Stimulated activated CD4-positive, alpha-beta T cell treated with anti-CD3 and anti-CD28 coated beads, Interleukin-12 subunit alpha, Interleukin-12 subunit beta, amount 100 ng/mL, for 48 hours (primary cell): ENCODE measurements around the gene AXDND1.
A peak's percentile ranks its signal among the peaks of the same experiment; 100 is the strongest.

Experiments used
- DNase-seq, 3 donors: peaks; one replicate each; pipeline ENCODE4 v3.0.0-alpha.2; 2020; ENCODE audit warnings: low read depth in 2 of 3, low spot score in 1 of 3

Gene AXDND1, protein sequence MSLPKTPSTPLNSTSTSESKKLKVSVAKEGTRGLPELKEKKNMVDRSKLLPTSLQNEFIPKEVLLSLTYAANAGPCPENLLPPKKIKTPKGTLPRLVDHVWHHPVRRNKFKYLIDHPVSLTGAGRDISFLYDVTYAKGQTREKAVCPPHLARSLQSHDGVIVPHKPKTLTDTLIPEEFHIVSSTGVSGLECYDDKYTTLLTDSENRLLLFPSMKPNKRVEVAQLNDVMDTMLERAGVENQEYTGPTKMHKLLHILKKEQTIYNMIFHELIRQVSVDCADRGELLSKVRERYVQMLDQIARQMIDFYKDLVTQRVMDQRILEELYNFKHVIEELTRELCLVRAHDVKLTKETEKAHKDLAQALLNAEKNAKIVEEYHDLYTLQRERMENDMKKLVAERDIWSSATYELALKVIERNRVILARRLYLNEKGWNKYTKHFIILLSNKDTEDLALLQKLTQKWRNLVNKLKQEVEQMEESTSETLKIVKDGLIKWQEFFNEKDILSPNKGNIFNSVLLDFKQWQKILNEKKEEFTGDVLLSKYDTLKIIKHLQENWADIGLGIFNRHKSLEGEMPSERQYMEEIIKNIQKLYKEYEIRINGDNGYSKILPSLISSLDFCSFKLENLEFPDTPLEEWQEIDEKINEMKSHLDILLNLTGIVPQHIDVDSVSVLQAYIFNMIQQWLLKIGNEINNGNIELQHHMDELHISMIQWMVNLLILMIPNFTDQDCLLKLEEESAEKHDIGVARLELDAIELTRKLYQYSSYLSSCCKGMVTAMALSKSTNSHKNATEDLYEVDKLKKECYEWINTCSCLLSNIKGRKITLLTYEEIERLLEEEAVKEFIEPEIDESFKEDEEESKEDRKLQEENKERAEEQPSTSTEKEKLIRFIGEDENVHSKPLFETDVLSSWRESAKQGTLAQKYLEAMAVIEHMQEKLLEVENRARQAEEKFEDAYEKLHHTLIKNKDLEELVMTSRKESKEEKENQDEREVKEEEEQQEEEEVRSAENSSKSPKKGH

GRCh38 chr1:179365342-179366092, at the start of gene AXDND1:
Gene AXDND1, plus strand, starts transcription at chr1:179365971. Its CDS starts 539 bp downstream, at chr1:179366510.
- peak; percentile 77 to 80 (median 78) for DNase-seq

DNA sequence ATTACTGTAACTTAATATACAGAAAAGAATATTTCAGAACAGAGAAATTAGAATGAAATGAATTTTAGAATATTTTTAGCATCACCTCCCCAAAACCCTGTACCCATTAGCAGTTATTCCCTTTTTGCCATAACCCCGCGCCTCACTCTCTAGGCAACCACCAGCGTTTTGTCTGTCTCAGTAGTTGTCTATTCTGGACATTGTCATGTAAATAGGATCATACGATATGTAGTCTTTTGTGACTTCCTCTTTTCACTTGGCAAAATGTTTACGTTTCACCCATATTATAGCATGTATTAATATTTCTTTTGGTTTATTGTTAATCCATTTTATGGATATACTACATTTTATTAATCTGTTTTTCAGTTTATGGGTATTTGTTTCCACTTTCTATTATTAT, 47.3 kb upstream of the AXDND1 start:
- no peak for DNase-seq

DNA sequence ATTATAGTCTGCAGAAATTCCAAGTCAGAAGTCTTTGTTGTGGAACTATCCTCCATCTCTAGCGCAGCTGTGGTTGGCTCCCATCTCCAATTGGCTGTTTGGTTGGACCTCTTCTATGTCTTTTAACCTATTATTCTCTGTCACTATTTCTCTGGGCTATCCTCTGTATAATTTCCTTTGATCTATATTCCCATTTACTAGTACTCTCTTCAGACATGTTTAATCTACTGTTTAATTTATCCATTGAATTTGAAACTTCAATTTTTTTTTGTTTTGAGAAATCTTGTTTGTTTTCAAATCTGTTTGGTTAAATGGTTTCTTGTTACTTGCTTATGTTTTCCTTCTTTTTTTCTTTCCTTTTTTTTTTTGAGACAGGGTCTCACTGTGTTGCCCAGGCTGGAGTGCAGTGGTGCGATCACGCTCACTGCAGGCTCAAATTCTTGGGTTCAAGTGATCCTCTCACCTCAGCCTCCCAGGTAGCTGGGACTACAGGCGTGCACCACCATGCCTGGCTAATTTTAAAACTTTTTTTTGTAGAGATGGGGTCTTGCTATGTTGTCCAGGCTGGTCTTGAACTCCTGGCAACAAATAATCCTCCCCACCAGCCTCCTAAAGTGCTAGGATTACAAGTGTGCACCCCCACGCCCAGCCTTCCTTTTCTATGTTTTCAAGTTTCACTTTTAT, 44.1 kb upstream of the AXDND1 start:
- DNase-seq = no peak

- DNase-seq = no peak
These were observed 43.2 kb upstream of the AXDND1 start for GRCh38 chr1:179322557-179322956.

GRCh38 chr1:179323436-179323835, 42.3 kb upstream of the AXDND1 start:
- DNase-seq = no peak

GRCh38 chr1:179325836-179326235, 39.9 kb upstream of the AXDND1 start:
- no peak for DNase-seq

GRCh38 chr1:179326746-179327145, 39.0 kb upstream of the AXDND1 start:
- DNase-seq = no peak

DNA sequence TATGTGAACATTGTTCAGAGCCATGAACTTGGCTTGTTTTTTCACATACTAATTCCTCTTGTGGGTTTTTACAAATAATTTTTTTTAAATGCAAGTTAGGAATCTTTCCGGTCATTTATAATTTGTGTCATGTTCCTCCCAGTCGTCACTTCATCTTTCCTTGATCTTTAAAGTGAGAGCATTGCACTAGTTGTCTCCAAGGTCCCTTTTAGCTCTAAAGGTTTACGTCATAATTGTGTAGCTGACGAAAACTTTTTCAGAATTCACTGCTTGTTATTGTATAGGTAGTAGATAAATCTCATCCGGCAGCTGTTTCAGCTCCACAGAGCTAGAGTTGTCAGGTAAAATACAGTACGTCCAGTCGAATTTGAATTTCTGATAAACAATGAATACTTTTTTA, 38.6 kb upstream of the AXDND1 start:
- DNase-seq = no peak

DNA sequence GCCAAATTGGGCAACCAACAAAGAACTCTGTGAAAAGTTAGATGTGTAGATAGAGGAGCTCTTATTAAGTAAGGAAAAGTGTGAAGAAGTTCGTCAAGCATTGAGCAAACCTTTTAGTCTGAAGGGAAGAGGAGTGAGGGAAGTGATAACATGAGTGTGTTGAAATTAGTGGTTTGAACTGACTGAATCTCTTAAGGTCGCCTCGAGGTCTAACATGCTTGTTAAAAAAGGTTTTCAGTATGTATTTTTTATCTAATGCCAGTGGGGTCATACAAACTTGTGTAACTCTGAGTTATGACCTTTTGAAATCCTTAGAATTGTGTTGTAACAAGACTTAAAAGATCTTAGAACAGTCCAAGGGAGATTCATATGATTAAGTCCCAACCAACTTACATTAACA, 38.1 kb upstream of the AXDND1 start:
- no peak for DNase-seq

DNA sequence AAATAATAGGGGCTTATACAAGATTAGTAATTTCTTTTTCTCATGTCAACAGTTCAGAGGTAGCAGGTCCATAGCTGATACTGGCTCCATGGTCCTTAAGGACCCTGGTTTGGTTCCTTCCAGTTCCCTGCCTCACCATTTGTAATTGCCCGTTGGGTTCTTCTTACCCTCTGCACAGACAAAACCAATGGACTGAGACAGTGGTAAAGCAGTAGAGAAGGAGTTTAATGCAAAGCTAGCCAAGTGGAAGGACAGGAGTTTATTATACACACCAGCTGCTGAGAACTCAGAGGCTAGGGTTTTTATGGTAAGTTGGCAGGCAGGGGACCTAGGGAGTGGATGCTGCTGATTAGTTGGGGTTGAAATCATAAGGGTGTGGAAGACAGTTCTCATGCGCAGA, 35.9 kb upstream of the AXDND1 start:
- no peak for DNase-seq

- no peak for DNase-seq
These were observed 31.3 kb upstream of the AXDND1 start for GRCh38 chr1:179334440-179334839.

GRCh38 chr1:179337288-179337687, 28.5 kb upstream of the AXDND1 start:
- DNase-seq = no peak

DNA sequence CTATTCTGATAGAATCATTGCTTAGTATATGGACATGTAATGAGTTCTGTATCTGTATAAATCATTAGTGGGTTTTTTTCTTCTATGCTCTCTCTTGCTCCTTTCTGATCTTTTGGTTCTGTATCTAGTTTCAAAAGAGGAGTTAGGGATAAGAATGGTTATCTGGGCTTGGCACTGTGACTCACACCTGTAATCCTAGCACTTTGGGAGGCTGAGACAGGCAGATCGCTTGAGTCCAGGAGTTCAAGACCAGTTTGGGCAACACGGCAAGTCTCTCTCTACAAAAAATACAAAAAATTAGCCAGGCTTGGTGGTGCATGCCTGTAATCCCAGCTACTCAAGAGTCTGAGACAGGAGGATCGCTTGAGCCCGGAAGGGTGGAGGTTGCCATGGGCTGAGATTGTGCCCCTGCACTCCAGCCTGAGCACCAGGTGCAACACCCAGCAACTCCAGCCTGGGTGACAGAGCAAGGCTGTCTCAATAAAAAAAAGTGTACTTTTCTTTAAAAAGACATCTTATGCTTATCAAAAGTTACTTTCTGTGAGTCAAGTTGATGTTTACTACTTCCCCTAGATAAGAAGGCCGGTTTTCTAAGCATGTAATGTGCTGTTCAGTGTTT, 27.7 kb upstream of the AXDND1 start:
- no peak for DNase-seq

DNA sequence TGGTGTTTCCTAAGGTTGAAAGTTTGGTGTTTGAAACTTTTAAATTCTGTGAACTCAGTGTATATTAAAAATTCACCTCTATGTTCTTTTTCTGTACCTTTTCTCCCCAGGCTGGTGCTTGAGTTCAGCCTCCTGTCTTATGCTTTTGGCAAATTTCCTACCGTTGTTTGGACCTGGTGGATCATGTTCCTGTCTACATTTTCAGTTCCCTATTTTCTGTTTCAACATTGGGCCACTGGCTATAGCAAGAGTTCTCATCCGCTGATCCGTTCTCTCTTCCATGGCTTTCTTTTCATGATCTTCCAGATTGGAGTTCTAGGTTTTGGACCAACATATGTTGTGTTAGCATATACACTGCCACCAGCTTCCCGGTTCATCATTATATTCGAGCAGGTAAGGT, 24.9 kb upstream of the AXDND1 start:
- no peak for DNase-seq

DNA sequence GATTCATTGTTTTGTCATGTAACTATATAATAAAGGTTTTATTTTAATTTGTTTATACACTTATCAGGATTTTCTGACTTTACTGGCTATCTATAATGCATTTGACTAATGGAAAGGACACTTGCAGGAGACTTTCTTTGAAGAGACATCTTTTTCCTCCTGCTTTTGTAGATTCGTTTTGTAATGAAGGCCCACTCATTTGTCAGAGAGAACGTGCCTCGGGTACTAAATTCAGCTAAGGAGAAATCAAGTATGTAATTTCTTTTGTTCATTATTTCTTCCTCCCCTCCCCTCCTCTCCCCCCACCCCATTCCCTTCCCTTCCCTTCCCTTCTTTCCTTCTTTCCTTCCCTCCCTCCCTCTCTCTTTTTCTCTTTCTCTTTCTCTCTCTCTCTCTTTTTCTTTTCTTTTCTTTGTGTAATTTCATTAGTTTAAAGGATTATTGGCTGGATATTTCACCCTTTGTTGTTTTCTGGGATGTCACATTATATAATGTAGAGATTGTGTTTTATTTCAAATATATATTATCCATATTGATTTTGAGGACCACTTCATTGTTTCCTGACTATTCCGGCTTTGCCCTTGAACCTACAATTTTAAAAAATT, 23.7 kb upstream of the AXDND1 start:
- no peak for DNase-seq

GRCh38 chr1:179342740-179343404, 22.9 kb upstream of the AXDND1 start:
- no peak for DNase-seq

- no peak for DNase-seq
These were observed 14.5 kb upstream of the AXDND1 start for GRCh38 chr1:179351281-179351680.

GRCh38 chr1:179352236-179352635, 13.5 kb upstream of the AXDND1 start:
- DNase-seq = no peak

GRCh38 chr1:179353546-179353945, 12.2 kb upstream of the AXDND1 start:
- DNase-seq = no peak
